GM21529 (cell line): ENCODE results near the gene GJC2.

Experiments used
- ATAC-seq: cut with Tn5 transposase; IDR thresholded peaks from one replicate; pipeline ENCODE4 v1.9.1; 2021; ENCODE audit not compliant: unreplicated experiment

The GJC2 gene

DNA sequence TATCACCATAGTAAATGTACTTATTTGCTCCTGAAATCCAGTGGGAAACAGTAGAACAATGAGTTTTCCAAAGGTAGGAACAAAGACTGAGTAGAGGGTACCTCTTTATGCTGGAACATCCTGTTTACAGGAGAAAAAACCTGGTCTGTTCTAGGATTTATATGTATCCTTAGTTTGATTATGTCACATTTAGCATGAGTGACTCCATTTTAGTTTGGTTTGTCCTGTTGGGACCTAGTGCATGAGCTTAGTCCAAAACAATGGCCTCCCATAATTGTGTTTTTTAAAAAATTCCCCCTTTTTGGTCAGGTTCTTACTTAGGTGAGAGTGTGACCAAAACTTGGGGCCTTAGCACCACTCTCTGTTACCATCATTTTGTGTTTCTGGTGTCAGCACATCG lies 37.1 kb upstream of the GJC2 start:
- no peak for ATAC-seq

DNA sequence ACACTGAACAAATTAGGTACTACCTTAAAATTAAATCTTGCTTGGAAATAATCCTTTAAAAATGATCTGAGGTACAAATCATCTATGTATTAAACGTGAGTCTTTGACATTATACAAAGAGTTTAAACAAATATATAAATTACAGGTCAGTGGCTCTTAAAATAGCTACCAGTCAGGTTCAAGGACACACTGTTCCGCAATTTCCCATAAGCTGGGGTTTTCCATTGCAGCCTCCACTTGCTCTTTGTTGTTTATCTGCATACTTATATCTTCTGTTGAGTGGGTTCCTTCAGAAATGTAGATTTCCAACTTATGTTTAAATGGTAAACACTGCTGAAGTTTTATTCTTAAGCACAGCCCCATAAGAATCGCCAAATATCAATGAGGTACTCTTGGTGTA lies 34.9 kb upstream of the GJC2 start:
- ATAC-seq = no peak

GRCh38 chr1:228117335-228117734 lies 32.4 kb upstream of the GJC2 start:
- no peak for ATAC-seq

GRCh38 chr1:228118040-228118439 lies 31.7 kb upstream of the GJC2 start:
- ATAC-seq = no peak

GRCh38 chr1:228120351-228120750 lies 29.4 kb upstream of the GJC2 start:
- no peak for ATAC-seq

DNA sequence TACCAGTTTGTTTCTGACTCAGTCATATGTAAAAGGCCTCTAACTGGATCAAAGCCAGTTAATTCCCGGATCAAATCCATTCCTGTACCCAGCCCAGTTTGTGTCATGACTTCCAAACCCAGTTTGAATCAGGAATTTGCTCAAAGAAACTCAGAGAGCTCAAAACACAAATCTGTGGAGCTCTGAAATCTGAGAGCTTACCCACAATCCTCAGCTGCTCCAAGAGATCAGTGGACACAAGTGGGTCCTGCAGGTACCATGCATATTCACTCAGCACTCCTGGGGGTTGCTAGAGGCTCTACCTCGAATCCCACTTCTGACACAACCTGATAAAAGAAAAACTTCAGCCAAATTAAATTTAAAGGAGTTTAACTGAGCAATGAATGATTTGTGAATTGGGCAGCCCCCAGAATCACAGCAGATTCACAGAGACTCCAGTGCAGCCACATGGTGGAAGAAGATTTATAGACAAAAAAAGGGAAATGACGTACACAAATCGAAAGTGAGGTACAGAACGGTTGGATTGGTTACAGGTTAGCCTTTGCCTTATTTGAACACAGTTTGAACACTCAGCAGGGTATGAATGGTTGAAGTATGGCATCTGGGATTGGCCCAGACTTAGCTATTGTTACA lies 28.8 kb upstream of the GJC2 start:
- ATAC-seq = no peak

DNA sequence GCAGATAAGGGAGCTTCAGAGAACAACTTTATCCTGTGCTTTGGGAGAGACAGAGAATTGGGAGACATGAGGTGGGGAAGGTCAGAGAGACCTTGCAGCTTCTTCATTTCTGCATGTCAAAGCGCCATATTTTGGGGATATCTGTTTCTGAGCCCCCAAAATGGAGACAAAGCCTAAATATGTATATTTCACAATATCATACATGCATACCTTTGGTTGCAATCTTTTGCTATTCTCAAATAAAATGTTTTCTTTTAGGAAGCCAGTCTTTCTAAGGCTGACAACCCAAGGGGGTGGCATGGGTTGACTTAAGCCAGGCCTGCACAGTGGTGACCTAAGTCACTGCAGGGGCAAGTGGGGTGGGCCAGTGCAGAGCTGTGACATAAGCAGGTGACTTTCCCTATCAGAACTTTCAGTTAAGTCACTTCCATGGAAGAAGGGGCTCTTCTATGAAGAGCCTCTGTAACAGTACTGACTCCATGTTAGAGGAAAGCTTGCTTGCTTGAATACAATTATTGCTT lies 26.7 kb upstream of the GJC2 start:
- ATAC-seq = no peak

GRCh38 chr1:228123505-228123904 lies 26.2 kb upstream of the GJC2 start:
- ATAC-seq = no peak

- no peak for ATAC-seq
Measured at GRCh38 chr1:228125185-228125584, 24.5 kb upstream of the GJC2 start.

DNA sequence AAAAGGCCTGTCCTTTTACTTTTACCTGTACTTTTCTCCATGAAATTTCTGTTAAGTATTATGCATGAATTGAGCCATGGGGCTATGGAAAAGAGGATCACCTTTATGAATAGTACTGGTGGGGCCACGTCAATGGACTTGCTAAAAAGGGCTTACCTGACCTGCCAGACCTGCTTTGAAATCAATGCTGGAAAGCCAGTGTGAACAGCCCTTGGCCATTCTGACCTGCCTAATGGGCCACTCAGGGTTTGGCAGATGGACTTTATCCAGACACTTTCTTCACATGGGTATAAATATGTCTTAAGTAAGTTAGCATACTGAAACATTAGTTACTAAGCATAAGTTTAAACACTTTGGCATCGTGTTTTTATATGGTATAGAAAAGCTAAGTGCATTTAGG lies 18.0 kb upstream of the GJC2 start:
- ATAC-seq = no peak

DNA sequence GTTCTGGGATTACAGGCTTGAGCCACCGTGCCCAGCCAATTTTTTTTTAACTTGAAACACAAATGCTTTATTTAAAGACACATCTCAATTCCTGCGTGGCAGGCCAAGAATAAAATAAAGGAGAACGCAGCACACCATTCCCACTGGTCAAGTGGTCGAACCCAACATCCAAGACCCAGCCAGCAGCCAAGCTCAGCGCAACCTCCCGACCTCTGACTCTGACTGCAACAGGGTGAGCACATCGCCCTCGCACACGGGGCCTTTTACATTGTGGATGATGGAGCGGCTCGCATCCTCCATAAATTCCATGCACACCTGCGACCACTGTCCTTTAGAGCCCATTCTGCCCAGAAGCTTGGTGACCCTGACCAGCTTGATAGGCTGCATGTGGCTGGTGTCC lies 15.1 kb upstream of the GJC2 start:
- ATAC-seq = no peak

GRCh38 chr1:228136901-228137300 lies 12.8 kb upstream of the GJC2 start:
- no peak for ATAC-seq

DNA sequence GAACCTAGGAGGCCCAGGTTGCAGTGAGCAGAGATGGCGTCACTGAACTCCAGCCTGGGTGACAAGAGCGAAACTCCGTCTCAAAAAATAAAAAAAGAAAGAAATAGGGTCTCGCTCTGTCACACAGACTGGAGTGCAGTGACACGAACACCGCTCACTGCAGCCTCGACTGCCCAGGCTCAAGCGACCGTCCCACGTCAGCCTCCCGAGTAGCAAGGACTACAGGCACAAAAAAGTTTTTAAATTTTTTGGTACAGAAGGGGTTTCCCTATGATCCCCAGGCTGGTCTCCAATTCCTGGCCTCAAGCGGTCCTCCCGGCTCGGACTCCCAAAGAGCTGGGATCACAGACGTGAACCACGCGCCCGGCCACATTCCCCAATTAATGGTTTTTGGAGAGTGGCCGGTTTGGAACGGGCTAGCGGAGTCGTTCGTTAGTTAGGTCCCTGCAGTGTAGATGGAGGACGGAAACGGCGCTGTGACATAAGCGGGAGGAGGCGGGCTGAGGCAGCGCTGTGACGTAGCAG lies 10.3 kb upstream of the GJC2 start:
- ATAC-seq = no peak

DNA sequence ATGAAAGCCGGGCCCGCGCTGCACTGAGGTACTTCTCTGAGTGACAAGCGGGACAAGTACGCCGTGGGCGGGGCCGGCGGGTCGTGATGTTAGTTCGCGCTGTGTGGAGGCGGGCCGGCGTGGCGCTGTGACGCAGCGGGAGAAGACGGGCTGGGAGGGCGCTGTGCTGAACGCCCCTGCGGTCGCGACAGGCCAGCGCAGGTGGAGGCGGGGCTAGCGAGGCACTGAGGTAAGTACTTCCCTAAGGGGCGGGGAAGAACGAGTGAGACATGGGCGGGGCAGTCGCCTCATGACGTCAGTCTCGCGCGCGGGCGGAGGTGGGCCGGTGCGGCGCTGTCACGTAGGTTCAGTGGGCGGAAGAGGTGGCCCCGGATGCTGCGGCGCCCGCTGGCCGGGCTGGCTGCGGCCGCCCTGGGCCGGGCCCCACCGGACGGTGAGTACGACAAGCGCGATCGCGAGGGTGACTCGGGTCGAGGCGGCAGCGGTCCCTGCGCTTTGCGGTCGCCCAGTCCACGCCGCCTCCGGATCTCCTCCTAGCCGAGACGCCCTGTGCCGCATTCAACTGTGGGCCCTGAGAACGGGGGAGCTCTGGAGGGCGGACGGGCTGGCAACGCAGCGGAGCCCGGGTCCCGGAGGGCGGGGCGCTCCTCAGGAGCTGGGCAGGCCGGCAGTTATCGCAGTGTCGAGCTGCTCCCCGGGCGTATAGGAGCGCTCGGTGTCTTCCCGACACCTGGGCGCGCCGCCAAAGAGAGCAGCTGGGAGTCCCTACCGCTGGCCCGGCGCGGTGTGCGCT lies 9.6 kb upstream of the GJC2 start, which contains the start of gene GUK1:
GUK1 (plus strand) TSS at position 349 of the 793 bp plus-strand sequence; CDS start at position 373, 24 bp downstream.
- peak; percentile 89 for ATAC-seq

DNA sequence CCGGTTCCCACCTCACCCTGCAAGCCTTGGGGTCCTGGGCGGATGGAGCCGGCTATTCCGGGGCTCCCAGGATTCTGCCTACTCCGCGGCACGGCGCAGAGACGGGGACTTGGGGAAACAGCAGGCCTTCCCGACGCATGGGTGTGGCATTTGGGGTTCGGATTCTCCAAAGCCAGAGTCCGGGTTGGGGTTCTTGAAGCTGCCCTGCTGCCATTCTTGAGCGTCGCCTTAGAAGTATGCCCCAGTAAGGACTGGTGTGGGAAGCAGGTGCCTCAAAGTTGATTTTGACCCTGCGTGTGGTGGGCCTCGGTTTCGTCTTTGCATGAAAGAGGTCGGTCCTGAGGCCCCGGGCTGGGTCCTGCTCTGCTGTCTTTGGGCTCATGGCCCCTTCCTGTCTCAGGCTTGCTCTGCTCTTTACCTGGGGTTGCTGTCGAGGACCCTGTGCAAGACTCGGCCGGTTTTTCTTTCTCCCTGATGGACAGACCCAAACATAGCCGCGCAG lies 9.0 kb upstream of the GJC2 start:
- no peak for ATAC-seq

GRCh38 chr1:228141226-228142044 lies 8.3 kb upstream of the GJC2 start:
- ATAC-seq = no peak

GRCh38 chr1:228142155-228142691 lies 7.5 kb upstream of the GJC2 start:
- no peak for ATAC-seq

GRCh38 chr1:228142701-228143136 lies 7.0 kb upstream of the GJC2 start:
- ATAC-seq = no peak

DNA sequence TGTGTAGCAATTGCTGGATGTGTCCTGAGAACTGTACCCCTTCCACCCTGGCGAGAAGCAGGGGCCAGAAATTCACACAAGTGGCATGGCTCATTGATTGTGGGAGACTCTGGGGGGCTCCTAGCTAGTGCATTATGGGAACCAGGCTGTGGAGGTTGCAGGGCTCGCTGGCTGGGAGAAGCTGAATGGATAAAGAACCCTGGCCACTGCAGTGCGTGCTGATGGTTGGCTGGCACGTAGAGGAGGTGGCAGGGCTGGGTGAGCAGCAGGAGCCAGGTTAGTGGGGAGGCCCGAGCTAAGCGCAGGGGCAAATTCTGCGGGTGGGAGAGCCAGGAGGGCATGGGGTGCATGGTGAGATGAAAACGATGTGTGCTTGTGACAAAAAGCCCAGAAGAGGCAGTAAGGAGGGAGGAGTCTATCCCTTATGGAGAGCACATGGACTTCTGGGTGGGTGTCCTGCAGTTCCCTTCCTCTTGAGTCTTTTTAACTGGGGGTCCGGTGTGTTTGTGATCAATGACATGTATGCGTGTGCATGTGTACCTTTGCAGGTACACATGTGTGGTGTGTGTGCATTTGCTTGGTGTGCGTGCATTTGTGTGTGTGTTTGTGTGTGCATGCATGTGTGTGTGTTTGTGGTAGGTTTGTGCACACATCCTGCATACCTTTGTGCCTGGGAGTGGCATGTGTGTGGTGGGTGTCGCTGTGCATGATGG lies 6.1 kb upstream of the GJC2 start:
- no peak for ATAC-seq
